OCI-LY7 (cell line): ENCODE results near the gene SEC14L1. TPM values are rescaled to one million over a fixed set of nuclear protein-coding genes. Genes with fewer than 3 reads are reported as not detected.

ENCODE experiments used
- BruUV-seq: library from RNA; stranded (reverse); fragments of 400-500 nt; replicated peaks from 2 replicates; lab custom pipeline; 2021; lab: Mats Ljungman, UMichigan
- CTCF ChIA-PET: fragments of 300-600 bp; sonication (Branson Sonifier 250); formaldehyde crosslinking; loops from one replicate; lab custom pipeline; 2022; ENCODE audit warnings: antibody characterized with exemption; ENCODE audit not compliant: unreplicated experiment; lab: Charles Lee
- POLR2A ChIA-PET: fragments of 300-600 bp; sonication (Branson Sonifier 250); formaldehyde crosslinking; loops from one replicate; lab custom pipeline; 2022; ENCODE audit warnings: antibody characterized with exemption; lab: Charles Lee
- DNase-seq: peaks from one replicate; pipeline ENCODE4 v3.0.0-alpha.2; 2015; ENCODE audit warnings: low spot score
- H2AFZ ChIP-seq: fragments of 200-600 bp; sonication (generic), shearing (Covaris generic); 2 replicates; pipeline ENCODE4 v1.6.1; 2014; ENCODE audit warnings: mild to moderate bottlenecking, antibody characterized with exemption, low read length, moderate library complexity
- H3K27ac ChIP-seq: fragments of 200-600 bp; sonication (generic); 2 replicates; pipeline ENCODE4 v1.5.1; 2014; ENCODE audit warnings: mixed run types, low read depth, mild to moderate bottlenecking, moderate library complexity, low read length, inconsistent platforms; ENCODE audit not compliant: poor library complexity, severe bottlenecking
- H3K36me3 ChIP-seq: fragments of 200-600 bp; sonication (generic); 2 replicates; pipeline ENCODE4 v1.6.1; 2014; ENCODE audit warnings: mild to moderate bottlenecking, antibody characterized with exemption, low read length, moderate library complexity, mixed read lengths; ENCODE audit not compliant: insufficient read depth
- H3K4me1 ChIP-seq: fragments of 200-600 bp; sonication (generic); 2 replicates; pipeline ENCODE4 v1.5.1; 2014; ENCODE audit warnings: mild to moderate bottlenecking, low read length; ENCODE audit not compliant: insufficient read depth, poor library complexity, severe bottlenecking
- H3K4me2 ChIP-seq: fragments of 200-600 bp; sonication (generic); 2 replicates; pipeline ENCODE4 v1.6.1; 2014; ENCODE audit warnings: mild to moderate bottlenecking, low read length
- H3K4me3 ChIP-seq: fragments of 200-600 bp; sonication (generic); 2 replicates; pipeline ENCODE4 v1.5.1; 2014; ENCODE audit warnings: mild to moderate bottlenecking, low read depth, low read length; ENCODE audit not compliant: poor library complexity, severe bottlenecking
- H3K79me2 ChIP-seq: fragments of 200-600 bp; sonication (generic); 2 replicates; pipeline ENCODE4 v1.6.1; 2016; ENCODE audit warnings: low read depth, mild to moderate bottlenecking, low read length, moderate library complexity, mixed read lengths; ENCODE audit not compliant: insufficient read depth
- H3K9me2 ChIP-seq: fragments of 200-600 bp; sonication (generic); 2 replicates; pipeline ENCODE4 v1.6.1; 2016; ENCODE audit warnings: mild to moderate bottlenecking, low read length, mixed read lengths; ENCODE audit not compliant: insufficient read depth
- H3K9me3 ChIP-seq: fragments of 200-600 bp; sonication (generic); 2 replicates; pipeline ENCODE4 v1.6.1; 2014; ENCODE audit warnings: mild to moderate bottlenecking, mixed run types, low read length, mixed read lengths
- H4K20me1 ChIP-seq: fragments of 200-600 bp; sonication (generic); 2 replicates; pipeline ENCODE4 v1.6.1; 2014; ENCODE audit warnings: mild to moderate bottlenecking, antibody characterized with exemption, low read length, moderate library complexity, mixed read lengths; ENCODE audit not compliant: insufficient read depth
- EZH2phosphoT487 ChIP-seq: fragments of 200-600 bp; sonication (generic); IDR thresholded peaks from 2 replicates; pipeline ENCODE4 v1.6.1; 2018; ENCODE audit warnings: low read depth, borderline replicate concordance, mild to moderate bottlenecking, mixed run types, antibody characterized with exemption, low read length, moderate library complexity, mixed read lengths
- intact Hi-C: fragments of 100-400 bp; cut with micrococcal nuclease; formaldehyde crosslinking; loops from one replicate; pipeline ENCODE4 v1.10.0; 2022; ENCODE audit not compliant: unreplicated experiment
- total RNA-seq, 2 experiments: library from RNA; depleted of rRNA in 1 of 2; stranded (reverse); fragments of >200 nt in 1 of 2; shearing (Covaris generic) in 1 of 2; gene quantifications; 2 replicates each; pipeline ENCODE4 v1.2.3, GENCODE V29; 2014 to 2022
- TF ChIP-seq, protein P1 (sequence below): fragments of 200-600 bp; sonication (generic); conservative IDR thresholded peaks from 2 replicates; pipeline ENCODE4 v1.5.1; 2014; ENCODE audit warnings: mild to moderate bottlenecking, antibody characterized with exemption, low read length, moderate library complexity, mixed read lengths

Gene SEC14L1
- total RNA-seq, 2 experiments from 2014 or later = 137 to 227 TPM

DNA sequence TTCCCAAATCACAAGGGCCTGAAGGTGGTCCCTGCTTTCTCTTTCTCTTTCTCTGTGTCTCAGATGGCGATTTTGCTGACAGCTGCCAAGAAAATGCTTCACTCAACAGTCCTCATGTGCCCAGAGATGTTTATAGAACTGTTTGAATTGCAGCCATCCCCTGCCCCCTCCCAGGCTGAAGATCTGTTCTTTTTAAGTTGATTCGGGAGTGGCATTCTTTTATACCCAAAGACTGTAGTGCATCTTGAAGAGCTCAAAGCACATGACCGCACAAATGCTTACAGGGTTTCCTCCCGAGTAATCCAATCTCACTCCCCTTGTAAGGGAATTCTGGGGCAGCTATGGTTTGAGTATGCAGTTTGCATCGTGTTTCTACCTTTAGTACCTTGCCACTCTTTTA is 75.7 kb downstream of the SEC14L1 start:
- no peak for DNase-seq
- no peak overlapping the region for H2AFZ ChIP-seq
- TSS peak; percentile 82 for BruUV-seq
- H3K36me3 ChIP-seq = peaks cover 78% of the 10 kb centered on the region
- no peak overlapping the region for H3K27ac ChIP-seq
- no peak overlapping the region for H3K4me2 ChIP-seq
- ChIA-PET POLR2A (no interaction called here), CTCF (no interaction called here)
- H3K4me3 ChIP-seq = no peak overlapping the region
- H3K9me3 ChIP-seq = no peaks in the 10 kb centered on the region
- intact Hi-C loops = no loop called here
- H3K79me2 ChIP-seq = peaks cover 4% of the 10 kb centered on the region; the same call in 1 of the 2 replicates
- no peaks in the 10 kb centered on the region for H3K9me2 ChIP-seq
- H3K4me1 ChIP-seq = peaks cover 30% of the 10 kb centered on the region
- no peak for TF ChIP-seq EZH2phosphoT487
- TF ChIP-seq, protein P1, sequence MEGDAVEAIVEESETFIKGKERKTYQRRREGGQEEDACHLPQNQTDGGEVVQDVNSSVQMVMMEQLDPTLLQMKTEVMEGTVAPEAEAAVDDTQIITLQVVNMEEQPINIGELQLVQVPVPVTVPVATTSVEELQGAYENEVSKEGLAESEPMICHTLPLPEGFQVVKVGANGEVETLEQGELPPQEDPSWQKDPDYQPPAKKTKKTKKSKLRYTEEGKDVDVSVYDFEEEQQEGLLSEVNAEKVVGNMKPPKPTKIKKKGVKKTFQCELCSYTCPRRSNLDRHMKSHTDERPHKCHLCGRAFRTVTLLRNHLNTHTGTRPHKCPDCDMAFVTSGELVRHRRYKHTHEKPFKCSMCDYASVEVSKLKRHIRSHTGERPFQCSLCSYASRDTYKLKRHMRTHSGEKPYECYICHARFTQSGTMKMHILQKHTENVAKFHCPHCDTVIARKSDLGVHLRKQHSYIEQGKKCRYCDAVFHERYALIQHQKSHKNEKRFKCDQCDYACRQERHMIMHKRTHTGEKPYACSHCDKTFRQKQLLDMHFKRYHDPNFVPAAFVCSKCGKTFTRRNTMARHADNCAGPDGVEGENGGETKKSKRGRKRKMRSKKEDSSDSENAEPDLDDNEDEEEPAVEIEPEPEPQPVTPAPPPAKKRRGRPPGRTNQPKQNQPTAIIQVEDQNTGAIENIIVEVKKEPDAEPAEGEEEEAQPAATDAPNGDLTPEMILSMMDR = no peak
- no peaks in the 10 kb centered on the region; the same call in 1 of the 2 replicates for H4K20me1 ChIP-seq

DNA sequence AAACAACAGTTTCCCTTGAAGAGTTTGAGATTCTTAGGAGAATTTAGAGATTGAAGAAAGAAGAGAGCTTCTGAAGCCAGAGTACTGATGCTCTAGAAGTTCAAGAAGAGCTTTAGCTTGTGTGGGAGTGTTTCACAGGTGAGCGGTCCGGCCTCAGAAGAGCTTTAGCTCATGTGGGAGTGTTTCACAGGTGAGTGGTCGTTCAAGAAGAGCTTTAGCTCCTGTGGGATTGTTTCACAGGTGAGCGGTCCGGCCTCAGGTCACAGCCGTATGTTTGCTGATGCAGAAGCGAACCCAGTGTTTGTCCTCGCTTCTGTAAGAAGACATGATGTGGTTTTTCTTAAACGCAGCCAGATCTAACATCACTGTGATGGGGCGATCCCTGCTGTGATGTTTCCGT is 76.4 kb downstream of the SEC14L1 start:
- no TSS peak for BruUV-seq
- Histone ChIP-seq H3K79me2 (peaks cover 4% of the 10 kb centered on the region; the same call in 1 of the 2 replicates), H3K4me1 (peaks cover 23% of the 10 kb centered on the region), H4K20me1 (no peaks in the 10 kb centered on the region; the same call in 1 of the 2 replicates), H3K36me3 (peaks cover 73% of the 10 kb centered on the region), H3K9me2 (no peaks in the 10 kb centered on the region), H3K4me2 (no peak overlapping the region), H2AFZ (no peak overlapping the region), H3K9me3 (no peaks in the 10 kb centered on the region), H3K4me3 (no peak overlapping the region), H3K27ac (no peak overlapping the region)
- no peak for DNase-seq
- TF ChIP-seq, protein P1 = no peak
- no peak for TF ChIP-seq EZH2phosphoT487
- POLR2A ChIA-PET = interaction anchor here (0.7 kb wide), 1 partner anchor 136 kb away, joined by 3 read pairs; no protein-coding TSS in a partner anchor
- CTCF ChIA-PET = no interaction called here
- intact Hi-C loops = no loop called here

GRCh38 chr17:77217566-77217965 is 76.8 kb downstream of the SEC14L1 start:
- H3K4me2 ChIP-seq = no peak overlapping the region
- H3K79me2 ChIP-seq = peaks cover 4% of the 10 kb centered on the region; the same call in 1 of the 2 replicates
- no peak for DNase-seq
- peaks cover 19% of the 10 kb centered on the region for H3K4me1 ChIP-seq
- TF ChIP-seq, protein P1 = no peak
- TF ChIP-seq EZH2phosphoT487 = no peak
- no peaks in the 10 kb centered on the region for H3K9me3 ChIP-seq
- peaks cover 71% of the 10 kb centered on the region for H3K36me3 ChIP-seq
- H3K27ac ChIP-seq = no peak overlapping the region
- no peak overlapping the region for H3K4me3 ChIP-seq
- H3K9me2 ChIP-seq = no peaks in the 10 kb centered on the region
- CTCF ChIA-PET = no interaction called here
- POLR2A ChIA-PET = interaction anchor here (0.7 to 1.3 kb wide), 2 partner anchors 10 to 136 kb away, joined by 3 read pairs; no protein-coding TSS in a partner anchor
- intact Hi-C loops = no loop called here
- H4K20me1 ChIP-seq = no peaks in the 10 kb centered on the region; the same call in 1 of the 2 replicates
- BruUV-seq = no TSS peak
- no peak overlapping the region for H2AFZ ChIP-seq
